ENCODE results near the gene SLC25A33. TPM values are rescaled to one million over a fixed set of nuclear protein-coding genes. Genes with fewer than 3 reads are reported as not detected.

Gene SLC25A33
- total and polyA plus RNA-seq, 2 of the 8 experiments (the other 6 are each of a cell fraction or from before 2014, with no cell fraction given), result 7.8 to 12.8 TPM

- TF ChIP-seq CHD2 (IDR thresholded peaks at IDR 0.05; ENCODE audit: low read length), result no peak
- TF ChIP-seq SP4 (IDR thresholded peaks at IDR 0.05; ENCODE audit: low read length), result no peak
- TF ChIP-seq HDAC6 (IDR thresholded peaks at IDR 0.05; ENCODE audit: low read depth, low read length), result no peak
- no peak for TF ChIP-seq FOSL1 (IDR thresholded peaks at IDR 0.05; ENCODE audit: insufficient read depth, low read depth, low read length)
Measured at GRCh38 chr1:9594471-9595155, 55.3 kb downstream of the SLC25A33 start (continued).

Data from H1 (cell line).